Right atrium auricular region (tissue), 2 donors: ENCODE results near the gene SPTY2D1. TPM values are rescaled to one million over a fixed set of nuclear protein-coding genes. Genes with fewer than 3 reads are reported as not detected.

Experiments used
- DNase-seq: peaks from one replicate; pipeline ENCODE4 v3.0.0-alpha.2; 2019; ENCODE audit warnings: low spot score
- H3K27ac ChIP-seq, 2 donors: fragments of 200-600 bp; sonication (generic); 1 replicate in 1 of 2; 2 replicates in 1 of 2; pipeline ENCODE4 v1.5.1; 2016 to 2019
- H3K27me3 ChIP-seq, 2 donors: fragments of 200-600 bp; sonication (generic); one replicate each; pipeline versions ENCODE4 v1.5.1 to v1.6.0; 2017 to 2019
- H3K36me3 ChIP-seq: fragments of 200-600 bp; sonication (generic); one replicate; pipeline ENCODE4 v1.5.1; 2016
- H3K4me1 ChIP-seq, 2 donors: fragments of 200-600 bp; sonication (generic); one replicate each; pipeline versions ENCODE4 v1.5.1 to v1.6.0; 2017 to 2019
- H3K4me3 ChIP-seq, 2 donors: fragments of 200-600 bp; sonication (generic); 1 replicate in 1 of 2; 2 replicates in 1 of 2; pipeline ENCODE4 v1.5.1; 2017 to 2019; ENCODE audit warnings: mild to moderate bottlenecking in 1 of 2, moderate library complexity in 1 of 2
- H3K9me3 ChIP-seq, 2 donors: fragments of 200-600 bp; sonication (generic); one replicate each; pipeline ENCODE4 v1.5.1; 2019
- total RNA-seq, 2 donors: library from RNA; depleted of rRNA; stranded (reverse); fragments of >200 nt; gene quantifications; one replicate each; pipeline ENCODE4 v1.1.0, GENCODE V29; 2016
- TF ChIP-seq, protein P1 (sequence below), 2 donors: fragments of 200-600 bp; sonication (generic); IDR thresholded peaks; one replicate each; pipeline ENCODE4 v1.5.1; 2019; ENCODE audit warnings: antibody characterized with exemption in 2 of 2

SPTY2D1 gene
- total RNA-seq, 2 donors from 2014 or later = 9.2 to 15.3 TPM

DNA sequence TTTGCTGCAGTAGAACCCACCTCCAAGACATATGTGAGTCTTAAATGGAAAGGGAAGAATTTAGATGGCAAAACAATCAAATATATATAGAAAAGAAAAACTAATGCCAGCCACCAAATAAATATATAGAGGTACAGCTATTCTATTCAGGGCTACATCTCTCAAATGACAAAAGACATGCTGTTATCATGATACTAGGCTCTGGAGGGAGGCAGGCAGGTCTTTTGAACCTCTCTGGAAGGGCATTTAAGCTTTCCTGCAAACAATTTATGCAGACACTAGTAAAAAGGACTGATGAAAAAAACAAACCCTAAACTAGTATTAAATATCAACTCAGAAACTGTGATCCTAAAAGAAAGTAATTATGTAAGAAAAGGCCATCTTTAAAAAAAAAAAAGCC is 70.0 kb downstream of the SPTY2D1 start:
- Histone ChIP-seq H3K27me3 (no peaks in the 10 kb centered on the region), H3K9me3 (no peaks in the 10 kb centered on the region), H3K4me1 (no peaks in the 10 kb centered on the region), H3K27ac (no peak overlapping the region), H3K4me3 (no peak overlapping the region), H3K36me3 (peaks cover 42% of the 10 kb centered on the region)
- no peak for DNase-seq
- TF ChIP-seq, protein P1, sequence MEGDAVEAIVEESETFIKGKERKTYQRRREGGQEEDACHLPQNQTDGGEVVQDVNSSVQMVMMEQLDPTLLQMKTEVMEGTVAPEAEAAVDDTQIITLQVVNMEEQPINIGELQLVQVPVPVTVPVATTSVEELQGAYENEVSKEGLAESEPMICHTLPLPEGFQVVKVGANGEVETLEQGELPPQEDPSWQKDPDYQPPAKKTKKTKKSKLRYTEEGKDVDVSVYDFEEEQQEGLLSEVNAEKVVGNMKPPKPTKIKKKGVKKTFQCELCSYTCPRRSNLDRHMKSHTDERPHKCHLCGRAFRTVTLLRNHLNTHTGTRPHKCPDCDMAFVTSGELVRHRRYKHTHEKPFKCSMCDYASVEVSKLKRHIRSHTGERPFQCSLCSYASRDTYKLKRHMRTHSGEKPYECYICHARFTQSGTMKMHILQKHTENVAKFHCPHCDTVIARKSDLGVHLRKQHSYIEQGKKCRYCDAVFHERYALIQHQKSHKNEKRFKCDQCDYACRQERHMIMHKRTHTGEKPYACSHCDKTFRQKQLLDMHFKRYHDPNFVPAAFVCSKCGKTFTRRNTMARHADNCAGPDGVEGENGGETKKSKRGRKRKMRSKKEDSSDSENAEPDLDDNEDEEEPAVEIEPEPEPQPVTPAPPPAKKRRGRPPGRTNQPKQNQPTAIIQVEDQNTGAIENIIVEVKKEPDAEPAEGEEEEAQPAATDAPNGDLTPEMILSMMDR (IDR thresholded peaks at IDR 0.05) = no peak

DNA sequence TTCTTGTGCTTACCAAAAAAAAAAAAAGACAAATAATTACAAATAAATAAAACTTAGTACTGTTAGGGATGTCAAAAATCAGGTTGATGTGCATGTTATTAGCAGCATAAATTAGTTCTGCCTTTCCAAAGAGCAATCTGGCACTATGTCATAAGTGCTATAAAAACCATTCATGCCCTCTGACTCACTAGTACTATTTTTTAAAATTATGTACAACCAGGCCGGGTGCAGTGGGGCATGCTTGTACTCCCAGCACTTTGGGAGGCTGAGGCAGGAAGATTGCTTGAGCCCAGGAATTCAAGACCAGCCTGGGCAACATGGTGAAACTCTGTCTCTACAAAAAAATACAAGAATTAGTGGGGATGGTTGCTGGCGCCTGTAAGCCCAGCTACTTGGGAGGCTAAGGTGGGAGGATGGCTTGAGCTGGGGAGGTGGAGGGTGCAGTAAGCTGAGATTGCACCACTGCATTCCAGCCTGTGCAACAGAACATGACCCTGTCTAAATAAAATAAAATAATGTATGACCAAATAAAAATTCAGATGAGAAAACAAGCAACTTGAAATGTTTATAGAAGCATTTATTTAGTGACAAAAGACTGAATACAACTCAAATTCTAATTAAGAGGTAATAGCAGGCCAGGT is 70.9 kb downstream of the SPTY2D1 start:
- Histone ChIP-seq H3K4me3 (no peak overlapping the region), H3K36me3 (peaks cover 44% of the 10 kb centered on the region), H3K27ac (no peak overlapping the region), H3K4me1 (no peaks in the 10 kb centered on the region), H3K27me3 (no peaks in the 10 kb centered on the region), H3K9me3 (no peaks in the 10 kb centered on the region)
- TF ChIP-seq, protein P1 (IDR thresholded peaks at IDR 0.05) = no peak
- no peak for DNase-seq

Other genes starting within 250 kb of the SPTY2D1 start
- 100 to 1,000 TPM; 187 to 316 TPM for gene LDHA, start 239.8 kb downstream of the SPTY2D1 start, total RNA-seq
- gene LDHC, start 222.0 kb downstream of the SPTY2D1 start, total RNA-seq = under 1 TPM in 1 of 2 donors, not detected in 1; 0.47 TPM
- not detected for gene LDHAL6A, start 178.5 kb downstream of the SPTY2D1 start, total RNA-seq
- gene TSG101, start 107.4 kb downstream of the SPTY2D1 start, total RNA-seq = 100 to 1,000 TPM; 105 to 169 TPM
- gene UEVLD, start 45.6 kb downstream of the SPTY2D1 start, total RNA-seq = 10 to 100 TPM; 19.7 to 20.7 TPM
- 1 to 10 TPM; 1.3 to 8.3 TPM for gene MISFA, start 34.6 kb downstream of the SPTY2D1 start, total RNA-seq
- gene TMEM86A, start 64.4 kb upstream of the SPTY2D1 start, total RNA-seq = 1 to 10 TPM; 2.6 to 4.6 TPM
- under 1 TPM in 1 of 2 donors, not detected in 1; 0.39 TPM for gene IGSF22, start 91.8 kb upstream of the SPTY2D1 start, total RNA-seq
- 1 to 10 TPM; 1.4 to 5.3 TPM for gene PTPN5, start 157.5 kb upstream of the SPTY2D1 start, total RNA-seq